Stimulated activated CD8-positive, alpha-beta memory T cell treated with anti-CD3 and anti-CD28 coated beads, Interleukin-12 subunit alpha, Interleukin-12 subunit beta, amount 100 ng/mL, for 24 hours (primary cell): ENCODE data around the gene FERD3L.

Experiments
- DNase-seq: peaks from one replicate; pipeline ENCODE4 v3.0.0-alpha.2; 2020; ENCODE audit errors: extremely low read depth

Gene FERD3L

DNA sequence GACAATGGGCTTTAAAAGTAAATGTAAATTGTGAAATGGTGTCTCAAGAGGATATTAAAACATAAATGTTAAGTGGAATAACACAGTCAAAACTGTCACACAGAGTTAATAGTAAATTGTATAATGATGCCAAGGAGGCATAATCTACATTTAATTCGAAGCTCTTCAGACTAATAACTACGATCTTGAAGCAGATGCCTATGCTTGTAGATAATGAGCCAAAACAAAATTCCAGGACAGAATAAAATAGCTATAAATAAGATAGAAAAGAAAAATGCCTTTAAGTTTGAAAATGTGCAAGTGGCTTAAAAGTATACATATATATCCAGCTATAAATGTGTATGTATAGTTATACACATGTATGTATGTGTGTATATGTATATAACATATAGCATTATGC is 45.3 kb downstream of the FERD3L start:
- DNase-seq = no peak

GRCh38 chr7:19099194-19099593 is 46.0 kb downstream of the FERD3L start:
- no peak for DNase-seq

DNA sequence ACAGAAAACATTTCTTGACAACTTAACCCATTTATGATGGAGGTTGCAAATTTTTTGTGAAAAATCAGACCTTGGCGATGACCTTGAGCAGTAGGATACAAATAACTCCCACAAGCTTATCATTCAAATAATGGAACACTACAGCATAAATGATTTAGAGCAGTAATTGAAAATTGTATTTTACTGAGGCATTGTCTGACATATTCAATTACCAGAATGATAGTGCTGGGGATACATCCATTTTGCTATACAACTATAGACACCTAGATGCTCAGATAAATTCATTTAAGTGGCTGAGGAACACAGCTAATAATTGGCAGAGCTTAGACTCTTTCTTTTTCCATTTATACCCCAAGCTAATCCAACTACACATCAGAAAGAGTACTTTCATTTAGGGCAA is 46.7 kb downstream of the FERD3L start:
- no peak for DNase-seq

GRCh38 chr7:19097165-19098055 is 47.8 kb downstream of the FERD3L start:
- DNase-seq = no peak

DNA sequence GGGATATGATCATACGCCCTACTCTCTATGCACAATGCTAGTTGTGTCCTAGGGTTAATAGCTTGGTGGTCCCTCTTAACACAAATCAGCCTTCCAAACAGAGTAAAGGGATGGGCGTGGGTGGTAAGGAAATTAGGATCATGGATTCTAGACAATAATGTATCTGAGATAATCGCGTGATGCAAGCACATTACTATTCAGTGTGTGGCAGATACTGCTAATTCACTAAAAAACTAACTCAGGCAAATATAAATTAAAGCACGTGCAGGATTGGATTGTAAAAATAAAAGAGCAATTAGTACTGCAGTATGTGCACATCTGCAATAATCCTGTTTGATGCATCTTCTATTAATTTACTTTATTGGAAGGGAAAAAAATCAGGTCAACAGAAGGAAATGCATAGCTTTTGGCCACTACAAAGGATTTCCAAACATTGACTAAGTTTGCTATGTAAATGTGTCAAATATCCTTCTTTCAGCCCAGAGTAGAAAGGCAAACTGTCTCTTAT is 49.8 kb downstream of the FERD3L start:
- DNase-seq = no peak
